IgD-negative memory B cell (primary cell): ENCODE measurements around the gene CDHR1. TPM values are rescaled to one million over a fixed set of nuclear protein-coding genes. Genes with fewer than 3 reads are reported as not detected.

Source experiments
- H3K27ac Mint-ChIP-seq, 3 donors: one replicate each; pipeline ENCODE4 v1.8.0; 2020 to 2022; ENCODE audit warnings: mild to moderate bottlenecking in 3 of 3, mixed read lengths in 3 of 3, moderate library complexity in 1 of 3
- H3K27me3 Mint-ChIP-seq: one replicate; pipeline ENCODE4 v1.8.0; 2021; ENCODE audit warnings: mixed read lengths
- H3K36me3 Mint-ChIP-seq: one replicate; pipeline ENCODE4 v1.8.0; 2020; ENCODE audit warnings: mild to moderate bottlenecking, mixed read lengths
- H3K4me1 Mint-ChIP-seq, 3 donors: one replicate each; pipeline ENCODE4 v1.8.0; 2020 to 2022; ENCODE audit warnings: mixed read lengths in 3 of 3, mild to moderate bottlenecking in 1 of 3
- H3K4me3 Mint-ChIP-seq, 4 donors: one replicate each; pipeline ENCODE4 v1.8.0; 2020 to 2022; ENCODE audit warnings: mild to moderate bottlenecking in 4 of 4, mixed read lengths in 4 of 4, moderate library complexity in 3 of 4
- H3K9me3 Mint-ChIP-seq, 3 donors: one replicate each; pipeline ENCODE4 v1.8.0; 2020 to 2021; ENCODE audit warnings: mixed read lengths in 3 of 3, mild to moderate bottlenecking in 1 of 3
- polyA plus RNA-seq: library from polyadenylated mRNA; unstranded; fragments of 300-500 nt; fragmentation: Illumina TruSeq; gene quantifications from one replicate; pipeline ENCODE4 v1.2.3, GENCODE V29; 2021

The CDHR1 gene
- polyA plus RNA-seq, 1 donor from 2014 or later, result not detected

GRCh38 chr10:84200537-84201243 is 6.4 kb downstream of the CDHR1 start:
- Mint-ChIP-seq H3K27me3 (peaks cover 13% of the 10 kb centered on the region), H3K36me3 (no peaks in the 10 kb centered on the region), H3K9me3 (no peaks in the 10 kb centered on the region), H3K4me1 (peaks cover 0 to 3% (median 0%) of the 10 kb centered on the region in 3 donors), H3K4me3 (no peak overlapping the region), H3K27ac (no peak overlapping the region)

GRCh38 chr10:84201244-84201606 is 6.9 kb downstream of the CDHR1 start:
- Mint-ChIP-seq H3K36me3 (no peaks in the 10 kb centered on the region), H3K27ac (no peak overlapping the region), H3K27me3 (peaks cover 10% of the 10 kb centered on the region), H3K4me1 (peaks cover 0 to 3% (median 0%) of the 10 kb centered on the region in 3 donors), H3K9me3 (no peaks in the 10 kb centered on the region), H3K4me3 (no peak overlapping the region)

DNA sequence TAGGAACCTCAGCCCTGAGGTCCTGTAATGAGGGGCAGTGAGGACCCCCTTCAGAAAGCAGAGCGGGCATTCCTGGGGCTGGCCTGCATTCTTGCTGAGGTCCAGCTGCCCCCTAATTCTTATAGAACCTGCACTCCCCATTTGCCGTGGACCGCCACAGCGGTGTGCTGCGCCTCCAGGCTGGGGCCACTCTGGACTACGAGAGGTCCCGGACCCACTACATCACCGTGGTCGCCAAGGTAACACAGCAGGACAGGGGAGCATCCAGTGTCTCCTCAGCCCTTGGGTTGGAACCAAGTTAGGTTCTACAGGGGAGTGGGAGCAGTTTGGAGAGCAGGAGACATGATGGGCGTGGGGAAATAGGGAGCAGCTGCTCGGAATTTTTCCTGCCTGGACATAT is 7.3 kb downstream of the CDHR1 start:
- Mint-ChIP-seq H3K27me3 (peaks cover 6% of the 10 kb centered on the region), H3K9me3 (no peaks in the 10 kb centered on the region), H3K4me1 (peaks cover 0 to 3% (median 0%) of the 10 kb centered on the region in 3 donors), H3K4me3 (no peak overlapping the region), H3K36me3 (no peaks in the 10 kb centered on the region), H3K27ac (no peak overlapping the region)

DNA sequence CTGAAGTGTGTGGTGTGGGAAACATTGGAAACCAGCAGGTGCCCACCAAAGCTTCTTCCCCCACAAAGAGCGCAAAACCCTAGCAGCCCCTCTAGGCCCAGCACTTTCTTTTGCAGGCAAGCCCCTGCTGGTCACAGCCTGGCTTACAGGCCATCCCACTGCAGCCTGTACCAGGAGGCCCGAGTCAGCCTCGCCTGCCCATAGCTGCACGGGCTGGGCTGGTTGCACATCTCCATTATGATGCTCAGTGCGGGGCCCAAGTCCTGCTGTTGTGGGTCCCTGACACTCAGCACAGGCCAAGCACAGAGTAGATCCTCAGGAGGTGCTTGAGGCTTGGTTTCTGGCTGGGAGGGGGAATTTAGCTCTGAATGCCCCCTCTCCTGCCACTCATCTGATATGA is 8.0 kb downstream of the CDHR1 start:
- H3K27ac Mint-ChIP-seq, result no peak overlapping the region
- H3K4me3 Mint-ChIP-seq, result no peak overlapping the region
- peaks cover 5% of the 10 kb centered on the region for H3K27me3 Mint-ChIP-seq
- H3K9me3 Mint-ChIP-seq, result no peaks in the 10 kb centered on the region
- H3K4me1 Mint-ChIP-seq, result peaks cover 0 to 3% (median 0%) of the 10 kb centered on the region in 3 donors
- H3K36me3 Mint-ChIP-seq, result no peaks in the 10 kb centered on the region

- peaks cover 5% of the 10 kb centered on the region for H3K27me3 Mint-ChIP-seq
- H3K36me3 Mint-ChIP-seq, result no peaks in the 10 kb centered on the region
- no peak overlapping the region for H3K4me3 Mint-ChIP-seq
- H3K9me3 Mint-ChIP-seq, result no peaks in the 10 kb centered on the region
- H3K27ac Mint-ChIP-seq, result no peak overlapping the region
- peaks cover 0 to 3% (median 0%) of the 10 kb centered on the region in 3 donors for H3K4me1 Mint-ChIP-seq
Observed at GRCh38 chr10:84204122-84204521, 9.8 kb downstream of the CDHR1 start.

- H3K4me3 Mint-ChIP-seq, result no peak overlapping the region
- no peaks in the 10 kb centered on the region for H3K9me3 Mint-ChIP-seq
- no peak overlapping the region for H3K27ac Mint-ChIP-seq
- peaks cover 5% of the 10 kb centered on the region for H3K27me3 Mint-ChIP-seq
- no peaks in the 10 kb centered on the region for H3K36me3 Mint-ChIP-seq
- peaks cover 0 to 3% (median 0%) of the 10 kb centered on the region in 3 donors for H3K4me1 Mint-ChIP-seq
Observed at GRCh38 chr10:84204610-84205009, 10.3 kb downstream of the CDHR1 start.

DNA sequence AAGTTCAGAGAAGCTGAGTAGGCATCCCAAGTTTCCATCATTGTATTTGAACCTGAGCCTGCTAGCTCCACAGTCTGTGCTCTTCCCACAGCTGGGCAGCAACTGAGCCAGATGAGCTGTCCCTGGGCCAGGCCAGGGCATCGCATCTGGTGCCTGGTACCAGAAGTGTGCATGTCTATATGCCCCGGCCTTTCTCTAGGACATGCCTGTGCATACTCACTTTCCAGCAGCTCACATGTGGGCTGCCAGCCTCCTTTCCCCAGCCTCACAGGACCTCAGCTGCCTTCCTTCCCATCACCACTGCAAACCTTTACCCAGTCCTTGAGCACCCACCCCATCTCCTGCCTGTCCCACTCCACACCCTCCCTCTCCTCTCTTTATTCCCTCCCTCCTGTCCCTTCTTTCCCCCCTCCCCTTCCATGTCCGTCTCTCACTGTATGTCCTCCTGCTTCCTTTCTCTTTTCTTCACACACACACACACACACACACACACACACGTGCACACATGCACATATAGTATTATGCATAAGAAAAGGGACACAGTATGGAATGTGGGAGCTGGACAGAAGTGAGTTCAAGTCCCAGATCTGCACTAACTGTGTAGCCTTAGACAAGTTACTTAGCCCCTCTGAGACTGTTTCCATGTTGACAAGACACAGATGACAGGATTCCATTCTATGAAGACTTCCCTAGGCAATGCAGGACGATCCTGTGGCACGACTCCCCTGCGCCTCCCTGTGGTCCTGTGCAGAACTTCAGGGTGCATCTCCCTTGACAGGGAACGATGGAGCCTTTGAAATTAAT is 10.9 kb downstream of the CDHR1 start:
- no peak overlapping the region for H3K27ac Mint-ChIP-seq

GRCh38 chr10:84205853-84206525 is 11.7 kb downstream of the CDHR1 start:
- Mint-ChIP-seq H3K27ac (no peak overlapping the region), H3K4me3 (no peak overlapping the region), H3K4me1 (peaks cover 0 to 3% (median 0%) of the 10 kb centered on the region in 3 donors), H3K27me3 (peaks cover 4% of the 10 kb centered on the region), H3K36me3 (no peaks in the 10 kb centered on the region), H3K9me3 (no peaks in the 10 kb centered on the region)

More for the DNA sequence above, 10.9 kb downstream of the CDHR1 start:
- peaks cover 5% of the 10 kb centered on the region for H3K27me3 Mint-ChIP-seq
- H3K4me3 Mint-ChIP-seq, result no peak overlapping the region
- no peaks in the 10 kb centered on the region for H3K36me3 Mint-ChIP-seq
- peaks cover 0 to 3% (median 0%) of the 10 kb centered on the region in 3 donors for H3K4me1 Mint-ChIP-seq
- H3K9me3 Mint-ChIP-seq, result no peaks in the 10 kb centered on the region

DNA sequence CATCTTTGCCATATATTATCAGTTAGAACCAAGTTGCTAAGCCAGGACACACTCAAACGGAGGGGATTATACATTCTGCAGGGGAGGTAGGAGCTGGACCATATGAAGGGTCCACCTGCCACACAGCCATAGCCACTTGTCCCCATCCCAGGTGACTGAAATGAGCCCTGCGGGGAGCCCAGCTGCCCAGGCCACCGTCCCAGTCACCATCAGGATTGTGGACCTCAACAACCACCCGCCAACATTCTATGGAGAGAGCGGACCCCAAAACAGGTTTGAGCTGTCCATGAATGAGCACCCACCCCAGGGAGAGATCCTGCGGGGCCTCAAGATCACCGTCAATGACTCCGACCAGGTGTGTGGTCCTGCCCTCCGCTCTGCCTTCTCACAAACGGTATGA is 13.7 kb downstream of the CDHR1 start:
- H3K36me3 Mint-ChIP-seq, result no peaks in the 10 kb centered on the region
- H3K27me3 Mint-ChIP-seq, result peaks cover 4% of the 10 kb centered on the region
- no peak overlapping the region for H3K27ac Mint-ChIP-seq
- H3K9me3 Mint-ChIP-seq, result no peaks in the 10 kb centered on the region
- H3K4me1 Mint-ChIP-seq, result peaks cover 0 to 3% (median 0%) of the 10 kb centered on the region in 3 donors
- no peak overlapping the region for H3K4me3 Mint-ChIP-seq

DNA sequence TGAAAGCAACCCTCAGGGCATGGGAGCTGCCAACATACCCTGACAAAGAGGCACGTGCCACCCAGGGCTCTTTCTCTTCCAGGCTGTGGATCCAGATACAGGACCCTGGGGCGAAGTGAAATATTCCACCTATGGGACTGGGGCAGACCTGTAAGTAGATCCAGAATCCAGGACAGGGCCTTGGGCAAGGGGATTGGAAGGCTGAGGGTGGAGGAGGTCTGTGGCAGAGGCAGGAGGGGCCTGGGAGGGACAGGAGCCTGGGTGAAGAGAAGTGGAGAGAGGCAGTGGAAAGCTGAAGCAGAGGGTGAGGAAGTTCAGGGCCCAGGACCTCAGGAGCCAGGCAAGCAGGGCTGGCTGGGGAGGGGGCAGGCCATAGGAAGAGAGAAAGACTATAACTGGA is 17.2 kb downstream of the CDHR1 start:
- H3K27ac Mint-ChIP-seq, result peak overlapping the region in 1 of 3 donors; percentile 19
- no peak overlapping the region for H3K4me3 Mint-ChIP-seq
- H3K27me3 Mint-ChIP-seq, result peaks cover 4% of the 10 kb centered on the region
- H3K4me1 Mint-ChIP-seq, result no peaks in the 10 kb centered on the region
- no peaks in the 10 kb centered on the region for H3K36me3 Mint-ChIP-seq
- H3K9me3 Mint-ChIP-seq, result no peaks in the 10 kb centered on the region

GRCh38 chr10:84212014-84212413 is 17.7 kb downstream of the CDHR1 start:
- H3K36me3 Mint-ChIP-seq, result no peaks in the 10 kb centered on the region
- peaks cover 4% of the 10 kb centered on the region for H3K27me3 Mint-ChIP-seq
- no peak overlapping the region for H3K27ac Mint-ChIP-seq
- no peaks in the 10 kb centered on the region for H3K9me3 Mint-ChIP-seq
- no peak overlapping the region for H3K4me3 Mint-ChIP-seq
- H3K4me1 Mint-ChIP-seq, result no peaks in the 10 kb centered on the region

GRCh38 chr10:84213076-84213475 is 18.7 kb downstream of the CDHR1 start:
- Mint-ChIP-seq H3K4me3 (no peak overlapping the region), H3K36me3 (no peaks in the 10 kb centered on the region)

GRCh38 chr10:84214046-84214572 is 19.8 kb downstream of the CDHR1 start:
- Mint-ChIP-seq H3K9me3 (peaks cover 0 to under 1% (median 0%) of the 10 kb centered on the region in 3 donors), H3K27ac (no peak overlapping the region), H3K4me1 (no peaks in the 10 kb centered on the region), H3K36me3 (no peaks in the 10 kb centered on the region), H3K27me3 (peaks cover 4% of the 10 kb centered on the region), H3K4me3 (peak overlapping the region in 3 of 4 donors; percentile 2 to 41 (median 33))

More at GRCh38 chr10:84213076-84213475, 18.7 kb downstream of the CDHR1 start:
- Mint-ChIP-seq H3K27ac (peak overlapping the region in 1 of 3 donors; percentile 59), H3K4me1 (no peaks in the 10 kb centered on the region), H3K9me3 (no peaks in the 10 kb centered on the region), H3K27me3 (peaks cover 4% of the 10 kb centered on the region)

DNA sequence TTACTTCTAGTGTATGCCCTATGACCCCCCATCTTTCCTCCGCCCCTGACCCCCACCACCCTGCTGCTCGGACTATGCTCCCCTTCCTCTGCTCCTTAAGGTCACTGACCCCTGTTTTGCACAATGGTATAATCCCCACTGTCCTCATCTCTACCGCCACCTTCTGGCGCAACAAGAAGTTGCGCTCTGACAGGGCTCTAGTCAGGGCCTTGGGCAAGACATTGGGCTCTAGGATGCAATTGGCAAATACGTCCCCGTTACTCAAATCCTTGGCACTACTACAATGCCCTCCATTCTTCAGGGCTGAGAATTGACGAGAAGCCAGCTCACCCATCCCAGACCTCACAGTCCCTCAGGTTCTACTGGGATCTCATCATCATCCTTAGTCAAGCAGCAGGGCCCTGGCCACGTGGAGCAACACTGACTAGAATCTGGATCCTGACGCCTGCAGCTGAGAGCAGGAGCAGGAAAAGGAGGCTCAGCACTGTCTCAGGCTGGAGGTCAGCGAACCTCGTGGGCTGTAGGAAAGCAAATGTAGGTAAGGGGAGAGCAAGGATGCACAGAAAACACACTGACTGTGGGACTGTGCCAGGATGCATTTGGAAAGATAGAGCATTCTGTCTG is 20.4 kb downstream of the CDHR1 start:
- Mint-ChIP-seq H3K4me3 (peak overlapping the region in 3 of 4 donors; percentile 2 to 41 (median 33)), H3K36me3 (no peaks in the 10 kb centered on the region), H3K27ac (peak overlapping the region in 1 of 3 donors; percentile 71), H3K27me3 (peaks cover 2% of the 10 kb centered on the region), H3K4me1 (no peaks in the 10 kb centered on the region), H3K9me3 (peaks cover 3 to 6% (median 5%) of the 10 kb centered on the region in 3 donors)
